Keratinocyte (primary cell): ENCODE results near the gene C11orf24.

Experiments
- CTCF ChIP-seq, 3 experiments: IDR thresholded peaks in 1 of 3; conservative IDR thresholded peaks in 1 of 3; optimal IDR thresholded peaks in 1 of 3; 2 replicates in 2 of 3; 3 replicates in 1 of 3; pipeline versions ENCODE3 to v1.5.1; 2011; ENCODE audit warnings: low read length in 3 of 3, mild to moderate bottlenecking in 3 of 3, moderate library complexity in 2 of 3, control low read depth in 1 of 3, inconsistent platforms in 1 of 3; ENCODE audit not compliant: insufficient read depth in 2 of 3; ENCODE audit errors: extremely low read depth in 1 of 3
- EZH2 ChIP-seq: IDR thresholded peaks from one replicate; pipeline ENCODE4 v1.6.1; 2012; ENCODE audit warnings: inconsistent platforms, mild to moderate bottlenecking, low read length, moderate library complexity

- TF ChIP-seq CTCF (optimal IDR thresholded peaks at IDR 0.05 in 1 of 3, IDR thresholded peaks at IDR 0.05 in 1 of 3, conservative IDR thresholded peaks at IDR 0.05 in 1 of 3; ENCODE audit: extremely low read depth in 1 of 3, insufficient read depth in 2 of 3, low read length in 3 of 3) (no peak), EZH2 (no peak)
These were observed 41.9 kb upstream of the C11orf24 start for GRCh38 chr11:68313574-68314202.
